Measurements from ENCODE around the gene PAQR9.

DNA sequence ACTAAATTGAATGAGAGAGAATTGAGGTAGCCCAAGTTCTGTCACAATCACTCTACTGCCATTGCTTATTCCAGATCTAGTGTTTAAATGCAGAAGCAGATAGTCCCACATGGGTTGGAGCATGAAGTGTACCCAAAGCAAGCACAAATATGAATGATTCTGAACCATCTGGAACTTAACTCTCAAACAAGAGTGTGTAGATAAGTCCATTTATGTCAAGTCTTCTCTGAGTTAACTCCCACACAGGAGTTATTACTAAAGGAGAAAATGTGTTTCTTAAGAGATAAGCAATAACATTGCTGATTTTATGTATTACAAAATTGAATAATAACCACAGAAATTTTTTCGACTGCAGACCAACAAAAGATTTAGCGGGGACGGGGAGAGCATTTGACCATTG lies 33.6 kb downstream of the PAQR9 start:
- no peak for TF ChIP-seq CTCF (IDR thresholded peaks at IDR 0.05; ENCODE audit: insufficient read depth, low read depth, low read length)
- TF ChIP-seq EZH2 (IDR thresholded peaks at IDR 0.05; ENCODE audit: insufficient read depth, low read length), result no peak
